Thoracic aorta (tissue), 2 donors: ENCODE measurements around the gene S100A3. TPM values are rescaled to one million over a fixed set of nuclear protein-coding genes. Genes with fewer than 3 reads are reported as not detected.

Source experiments
- ATAC-seq: fragments of 150-250 bp; one replicate; pipeline ENCODE4 v1.8.0; 2017; ENCODE audit warnings: low read depth; ENCODE audit not compliant: insufficient number of reproducible peaks, low FRiP score
- DNase-seq: peaks from one replicate; pipeline ENCODE4 v3.0.0-alpha.2; 2020; ENCODE audit warnings: low spot score
- H3K27ac ChIP-seq, 2 donors: fragments of 200-600 bp; sonication (generic); 1 replicate in 1 of 2; 2 replicates in 1 of 2; pipeline ENCODE4 v1.5.1; 2016; ENCODE audit warnings: mild to moderate bottlenecking in 2 of 2, moderate library complexity in 2 of 2
- H3K27me3 ChIP-seq: fragments of 200-600 bp; sonication (generic); replicated peaks from 2 replicates; pipeline ENCODE4 v1.6.0; 2016; ENCODE audit warnings: mild to moderate bottlenecking; ENCODE audit not compliant: insufficient read depth
- H3K36me3 ChIP-seq: fragments of 200-600 bp; sonication (generic); one replicate; pipeline ENCODE4 v1.5.1; 2016
- H3K4me1 ChIP-seq, 2 donors: fragments of 200-600 bp; sonication (generic); 1 replicate in 1 of 2; 2 replicates in 1 of 2; pipeline versions ENCODE4 v1.5.1 to v1.6.0; 2016; ENCODE audit warnings: low read depth in 2 of 2, mild to moderate bottlenecking in 1 of 2; ENCODE audit not compliant: control insufficient read depth in 1 of 2
- H3K4me3 ChIP-seq: fragments of 200-600 bp; sonication (generic); 2 replicates; pipeline ENCODE4 v1.5.1; 2016; ENCODE audit warnings: mild to moderate bottlenecking
- H3K9me3 ChIP-seq: fragments of 200-600 bp; sonication (generic); 2 replicates; pipeline ENCODE4 v1.5.1; 2016
- CTCF ChIP-seq: fragments of 200-600 bp; sonication (generic); IDR thresholded peaks from one replicate; pipeline ENCODE4 v1.5.1; 2019; ENCODE audit warnings: antibody characterized with exemption
- total RNA-seq, 2 donors: library from RNA; depleted of rRNA; stranded (reverse); fragments of >200 nt; gene quantifications; one replicate each; pipeline versions ENCODE4 v1.1.0 to v1.2.3, GENCODE V29; 2016

The S100A3 gene
- total RNA-seq, 2 donors from 2014 or later: 3.1 to 25.0 TPM

GRCh38 chr1:153505576-153505975 lies 43.5 kb downstream of the S100A3 start:
- Histone ChIP-seq H3K27ac (peak overlapping the region; percentile 85 to 92), H3K4me3 (no peak overlapping the region), H3K36me3 (no peaks in the 10 kb centered on the region), H3K9me3 (no peaks in the 10 kb centered on the region), H3K4me1 (peaks cover 24 to 35% of the 10 kb centered on the region in 2 donors), H3K27me3 (no peaks in the 10 kb centered on the region)
- ATAC-seq: no peak
- DNase-seq: no peak
- no peak for TF ChIP-seq CTCF

DNA sequence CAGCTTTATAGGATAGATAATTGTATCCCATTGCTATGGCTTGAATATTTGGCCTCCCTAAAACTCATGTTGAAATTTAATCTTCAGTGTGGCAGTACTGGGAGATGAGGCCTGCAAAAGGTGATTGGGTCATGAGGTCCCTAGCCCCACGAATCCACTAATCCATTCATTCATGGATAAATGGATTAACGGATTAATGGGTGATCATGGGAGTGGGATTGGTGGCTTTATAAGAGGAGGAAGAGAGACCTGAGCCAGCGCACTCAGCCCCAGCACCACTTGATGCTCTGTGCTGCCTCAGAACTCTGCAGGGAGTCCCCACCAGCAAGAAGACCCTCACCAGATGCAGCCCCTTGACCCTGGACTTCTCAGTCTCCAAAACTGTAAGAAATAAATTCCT lies 45.3 kb downstream of the S100A3 start:
- Histone ChIP-seq H3K4me1 (peaks cover 24 to 45% of the 10 kb centered on the region in 2 donors), H3K4me3 (no peak overlapping the region), H3K27ac (no peak overlapping the region), H3K27me3 (no peaks in the 10 kb centered on the region), H3K9me3 (no peaks in the 10 kb centered on the region), H3K36me3 (no peaks in the 10 kb centered on the region)
- no peak for TF ChIP-seq CTCF
- DNase-seq (no peak), ATAC-seq (no peak)

DNA sequence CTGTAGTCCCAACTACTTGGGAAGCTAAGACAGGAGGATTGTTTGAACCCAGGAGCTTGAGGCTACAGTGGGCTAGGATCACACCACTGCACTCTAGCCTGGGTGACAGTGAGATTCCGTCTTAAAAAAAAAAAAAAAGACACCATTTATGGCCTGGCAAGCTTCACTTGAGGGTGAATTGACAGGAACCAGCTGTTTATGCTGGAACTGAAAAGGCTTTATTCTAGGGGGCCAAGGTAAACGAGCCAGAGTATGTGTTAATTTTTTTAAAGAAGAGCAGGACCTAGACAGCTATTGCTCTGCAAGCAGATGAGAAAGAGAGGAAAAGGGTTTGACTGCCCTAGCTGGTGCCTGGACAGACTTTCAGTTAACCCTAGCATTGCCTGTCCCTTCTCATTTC lies 50.3 kb downstream of the S100A3 start:
- H3K9me3 ChIP-seq: no peaks in the 10 kb centered on the region
- H3K4me3 ChIP-seq: no peak overlapping the region
- ATAC-seq (no peak), DNase-seq (no peak)
- no peak for TF ChIP-seq CTCF
- H3K27me3 ChIP-seq: no peaks in the 10 kb centered on the region
- no peak overlapping the region for H3K27ac ChIP-seq
- peaks cover 4 to 32% of the 10 kb centered on the region in 2 donors for H3K4me1 ChIP-seq
- no peaks in the 10 kb centered on the region for H3K36me3 ChIP-seq

Other genes with a start within 250 kb of the S100A3 start
- gene PGLYRP3, start 236.3 kb downstream of the S100A3 start, total RNA-seq: not detected
- gene PGLYRP4, start 200.4 kb downstream of the S100A3 start, total RNA-seq: not detected
- gene S100A9, start 191.4 kb downstream of the S100A3 start, total RNA-seq: 100 to 1,000 TPM; 138 to 478 TPM
- gene S100A12, start 173.6 kb downstream of the S100A3 start, total RNA-seq: 10 to 100 TPM in 1 of 2 donors, not detected in 1; 22.5 TPM
- 10 to 100 TPM; 31.5 to 95.4 TPM for gene S100A8, start 158.2 kb downstream of the S100A3 start, total RNA-seq
- gene S100A7A, start 132.7 kb downstream of the S100A3 start, total RNA-seq: not detected
- not detected for gene S100A7, start 88.6 kb downstream of the S100A3 start, total RNA-seq
- 100 to 1,000 TPM; 367 to 608 TPM for gene S100A6, start 13.3 kb downstream of the S100A3 start, total RNA-seq
- not detected for gene S100A5, start 8.3 kb downstream of the S100A3 start, total RNA-seq
- gene S100A4, start 3.5 kb downstream of the S100A3 start, total RNA-seq: 1,000 to 10,000 TPM in 1 of 2 donors, 100 to 1,000 TPM in 1; 514 to 1,429 TPM
- gene S100A2, start 16.6 kb upstream of the S100A3 start, total RNA-seq: 1 to 10 TPM; 1.1 to 2.9 TPM
- 10 to 100 TPM; 81.1 to 82.3 TPM for gene S100A16, start 63.9 kb upstream of the S100A3 start, total RNA-seq
- 1 to 10 TPM; 4.2 to 4.9 TPM for gene S100A14, start 67.1 kb upstream of the S100A3 start, total RNA-seq
- gene S100A13, start 78.2 kb upstream of the S100A3 start, total RNA-seq: 10 to 100 TPM; 64.2 to 82.9 TPM
- gene S100A1, start 79.2 kb upstream of the S100A3 start, total RNA-seq: not detected
- gene CHTOP, start 84.8 kb upstream of the S100A3 start, total RNA-seq: 10 to 100 TPM; 39.0 to 78.0 TPM
- gene SNAPIN, start 109.4 kb upstream of the S100A3 start, total RNA-seq: 10 to 100 TPM; 37.9 to 41.6 TPM
- 10 to 100 TPM; 75.7 to 81.8 TPM for gene ILF2, start 121.7 kb upstream of the S100A3 start, total RNA-seq
- 100 to 1,000 TPM; 279 to 293 TPM for gene NPR1, start 129.4 kb upstream of the S100A3 start, total RNA-seq
- gene INTS3, start 178.8 kb upstream of the S100A3 start, total RNA-seq: 10 to 100 TPM; 63.8 to 68.8 TPM
- gene SLC27A3, start 226.1 kb upstream of the S100A3 start, total RNA-seq: 100 to 1,000 TPM in 1 of 2 donors, 10 to 100 TPM in 1; 71.7 to 116 TPM